Measurements from ENCODE around the gene ZDHHC14. TPM values are rescaled to one million over a fixed set of nuclear protein-coding genes. Genes with fewer than 3 reads are reported as not detected.

The ZDHHC14 gene
- total RNA-seq, 1 experiment from 2014 or later: 1.7 TPM

DNA sequence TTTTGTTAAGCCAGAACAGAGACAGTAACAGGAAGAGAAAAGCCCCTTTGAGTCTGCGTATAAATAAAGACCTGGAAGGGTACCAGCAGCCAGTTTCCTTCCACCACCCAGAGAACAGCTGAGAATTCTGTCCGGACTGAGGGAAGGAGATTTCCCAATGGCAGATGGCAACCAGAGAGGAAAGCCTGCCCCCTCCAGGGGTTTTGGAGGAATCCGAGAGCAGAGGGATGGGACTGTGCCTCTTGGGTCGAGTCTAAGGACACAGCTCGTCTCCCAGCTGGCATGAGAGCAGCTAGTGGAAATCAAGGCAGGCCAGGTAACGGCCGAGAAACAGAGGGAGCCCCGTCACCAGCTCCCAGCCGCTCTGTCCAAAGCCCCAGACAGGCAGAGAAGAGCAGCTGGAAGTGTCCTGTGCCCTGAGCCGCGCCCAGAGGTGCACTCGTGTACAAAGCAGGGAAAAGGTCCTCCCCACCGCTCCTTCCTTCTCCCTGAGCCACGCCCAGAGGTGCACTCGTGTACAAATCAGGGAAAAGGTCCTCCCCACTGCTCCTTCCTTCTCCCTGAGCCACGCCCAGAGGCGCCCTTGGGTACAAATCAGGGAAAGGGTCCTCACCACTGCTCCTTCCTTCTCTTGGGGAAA, 308.1 kb downstream of the ZDHHC14 start:
- Histone ChIP-seq H3K27me3 (ENCODE audit: insufficient read depth, low read length) (no peaks in the 10 kb centered on the region), H4K20me1 (ENCODE audit: control insufficient read depth, insufficient read depth, insufficient read length) (no peaks in the 10 kb centered on the region), H4K91ac (ENCODE audit: insufficient read length, low read depth, low read length) (no peak overlapping the region), H3T11ph (ENCODE audit: low read length) (no peak overlapping the region), H3K18ac (ENCODE audit: insufficient read length, low read depth, low read length) (no peak overlapping the region), H2BK15ac (ENCODE audit: low read depth, low read length) (no peak overlapping the region), H2AK5ac (ENCODE audit: insufficient read length, low read length) (no peak overlapping the region), H3K4ac (ENCODE audit: low read depth, low read length) (no peak overlapping the region), H3K9ac (ENCODE audit: extremely low read depth, insufficient read length, low read length) (no peak overlapping the region), H3K14ac (ENCODE audit: insufficient read depth, low read length) (no peak overlapping the region), H3K9me3 (ENCODE audit: control insufficient read depth, low read depth, low read length) (no peaks in the 10 kb centered on the region), H2BK20ac (ENCODE audit: low read depth, low read length, poor library complexity, severe bottlenecking) (no peak overlapping the region), H3K23ac (ENCODE audit: insufficient read length, low read depth, low read length) (no peak overlapping the region), H3K79me2 (ENCODE audit: insufficient read depth, low read length) (no peaks in the 10 kb centered on the region), H3K23me2 (ENCODE audit: insufficient read length, low read depth, low read length, poor library complexity, severe bottlenecking) (no peaks in the 10 kb centered on the region), H3K4me1 (ENCODE audit: insufficient read depth, low read length) (no peaks in the 10 kb centered on the region; the same call in 1 of the 2 replicates), H2BK5ac (ENCODE audit: insufficient read length, low read length) (no peak overlapping the region), H2BK120ac (ENCODE audit: low read depth, low read length, poor library complexity, severe bottlenecking) (no peak overlapping the region), H3K27ac (ENCODE audit: insufficient read length, low read depth, low read length) (no peak overlapping the region), H2BK12ac (ENCODE audit: insufficient read length, low read depth, low read length) (no peak overlapping the region), H3K79me1 (ENCODE audit: insufficient read depth, low read depth, low read length, poor library complexity, severe bottlenecking) (no peaks in the 10 kb centered on the region), H4K8ac (replicated peaks; ENCODE audit: insufficient read length, low read depth, low read length) (no peak overlapping the region), H2AFZ (ENCODE audit: low read length) (no peak overlapping the region), H4K5ac (ENCODE audit: insufficient read length, low read depth, low read length) (no peak overlapping the region), H3K56ac (ENCODE audit: insufficient read length, low read depth, low read length) (no peak overlapping the region), H3K4me2 (ENCODE audit: insufficient read depth, insufficient read length, low read length) (no peak overlapping the region)
- Mint-ChIP-seq H3K27me3 (ENCODE audit: low read depth) (peaks cover 18% of the 10 kb centered on the region), H3K36me3 (ENCODE audit: insufficient read depth in 1 of 3, low read depth in 3 of 3) (no peaks in the 10 kb centered on the region; a peak in 1 of 7 replicates), H3K27ac (no peak overlapping the region), H3K9me3 (no peaks in the 10 kb centered on the region), H3K4me1 (peaks cover 0 to 7% of the 10 kb centered on the region in 2 experiments), H3K4me3 (no peak overlapping the region)
- DNase-seq: peak; percentile 62
- WGBS (ENCODE audit: extremely low coverage, insufficient read length, low lambda C conversion rate): no CpG with 5 or more reads among the region's 17 CpGs
- TF ChIP-seq, protein P1, sequence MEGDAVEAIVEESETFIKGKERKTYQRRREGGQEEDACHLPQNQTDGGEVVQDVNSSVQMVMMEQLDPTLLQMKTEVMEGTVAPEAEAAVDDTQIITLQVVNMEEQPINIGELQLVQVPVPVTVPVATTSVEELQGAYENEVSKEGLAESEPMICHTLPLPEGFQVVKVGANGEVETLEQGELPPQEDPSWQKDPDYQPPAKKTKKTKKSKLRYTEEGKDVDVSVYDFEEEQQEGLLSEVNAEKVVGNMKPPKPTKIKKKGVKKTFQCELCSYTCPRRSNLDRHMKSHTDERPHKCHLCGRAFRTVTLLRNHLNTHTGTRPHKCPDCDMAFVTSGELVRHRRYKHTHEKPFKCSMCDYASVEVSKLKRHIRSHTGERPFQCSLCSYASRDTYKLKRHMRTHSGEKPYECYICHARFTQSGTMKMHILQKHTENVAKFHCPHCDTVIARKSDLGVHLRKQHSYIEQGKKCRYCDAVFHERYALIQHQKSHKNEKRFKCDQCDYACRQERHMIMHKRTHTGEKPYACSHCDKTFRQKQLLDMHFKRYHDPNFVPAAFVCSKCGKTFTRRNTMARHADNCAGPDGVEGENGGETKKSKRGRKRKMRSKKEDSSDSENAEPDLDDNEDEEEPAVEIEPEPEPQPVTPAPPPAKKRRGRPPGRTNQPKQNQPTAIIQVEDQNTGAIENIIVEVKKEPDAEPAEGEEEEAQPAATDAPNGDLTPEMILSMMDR (conservative IDR thresholded peaks at IDR 0.05): peak; percentile 54

Data from H9 (cell line).